Keratinocyte (primary cell): ENCODE measurements around the gene RANBP10. TPM values are rescaled to one million over a fixed set of nuclear protein-coding genes. Genes with fewer than 3 reads are reported as not detected.

ENCODE experiments used
- DNase-seq: peaks from one replicate; pipeline ENCODE4 v3.0.0-alpha.2; 2011; ENCODE audit warnings: low read depth, missing footprints, low spot score
- FAIRE-seq: peaks from 2 replicates; lab custom pipeline; 2011; peaks lifted over from hg19 to GRCh38; lab: Jason Lieb, UNC
- H2AFZ ChIP-seq: 2 replicates; pipeline ENCODE4 v1.6.0; 2012; ENCODE audit warnings: low read length, control low read depth, inconsistent platforms; ENCODE audit not compliant: control insufficient read depth
- H3K27ac ChIP-seq: 2 replicates; pipeline ENCODE4 v1.5.1; 2011; ENCODE audit warnings: low read length; ENCODE audit not compliant: control insufficient read depth, insufficient read depth
- H3K27me3 ChIP-seq: 3 replicates; pipeline ENCODE4 v1.6.0; 2011; ENCODE audit warnings: low read length; ENCODE audit not compliant: control insufficient read depth, insufficient read depth; ENCODE audit errors: extremely low read depth
- H3K36me3 ChIP-seq, 2 experiments: 2 replicates in 1 of 2; 3 replicates in 1 of 2; pipeline ENCODE4 v1.5.1; 2011; ENCODE audit warnings: low read length in 2 of 2, mild to moderate bottlenecking in 1 of 2; ENCODE audit not compliant: control insufficient read depth in 2 of 2, insufficient read depth in 2 of 2; ENCODE audit errors: extremely low read depth in 1 of 2
- H3K4me1 ChIP-seq: 3 replicates; pipeline ENCODE4 v1.5.1; 2011; ENCODE audit warnings: low read length; ENCODE audit not compliant: control insufficient read depth, insufficient read depth; ENCODE audit errors: extremely low read depth
- H3K4me2 ChIP-seq: 3 replicates; pipeline ENCODE4 v1.6.0; 2011; ENCODE audit warnings: low read depth, low read length; ENCODE audit not compliant: control insufficient read depth, insufficient read depth; ENCODE audit errors: extremely low read depth
- H3K4me3 ChIP-seq, 3 experiments: fragments of 200-600 bp in 1 of 3; sonication (generic) in 1 of 3; 2 replicates in 2 of 3; 3 replicates in 1 of 3; pipeline ENCODE4 v1.5.1; 2011 to 2016; ENCODE audit warnings: low read length in 3 of 3, mild to moderate bottlenecking in 3 of 3, control low read depth in 2 of 3, inconsistent platforms in 1 of 3, low read depth in 1 of 3, mixed read lengths in 1 of 3, mixed run types in 1 of 3, moderate library complexity in 1 of 3; ENCODE audit not compliant: control insufficient read depth in 2 of 3, insufficient read depth in 2 of 3; ENCODE audit errors: extremely low read depth in 1 of 3
- H3K79me2 ChIP-seq: 2 replicates; pipeline ENCODE4 v1.6.0; 2012; ENCODE audit warnings: low read length; ENCODE audit not compliant: control insufficient read depth, insufficient read depth
- H3K9ac ChIP-seq: 3 replicates; pipeline ENCODE4 v1.6.0; 2011; ENCODE audit warnings: low read length; ENCODE audit not compliant: control insufficient read depth, insufficient read depth; ENCODE audit errors: extremely low read depth
- H3K9me1 ChIP-seq: 3 replicates; pipeline ENCODE4 v1.6.0; 2011; ENCODE audit warnings: low read length; ENCODE audit not compliant: control insufficient read depth, insufficient read depth; ENCODE audit errors: extremely low read depth
- H3K9me3 ChIP-seq: 2 replicates; pipeline ENCODE4 v1.5.1; 2012; ENCODE audit warnings: low read depth, low read length; ENCODE audit not compliant: control insufficient read depth
- H4K20me1 ChIP-seq: 3 replicates; pipeline ENCODE4 v1.6.0; 2011; ENCODE audit warnings: low read length; ENCODE audit not compliant: control insufficient read depth, insufficient read depth; ENCODE audit errors: extremely low read depth
- CTCF ChIP-seq, 3 experiments: IDR thresholded peaks in 1 of 3; conservative IDR thresholded peaks in 1 of 3; optimal IDR thresholded peaks in 1 of 3; 2 replicates in 2 of 3; 3 replicates in 1 of 3; pipeline versions ENCODE3 to v1.5.1; 2011; ENCODE audit warnings: low read length in 3 of 3, mild to moderate bottlenecking in 3 of 3, moderate library complexity in 2 of 3, control low read depth in 1 of 3, inconsistent platforms in 1 of 3; ENCODE audit not compliant: insufficient read depth in 2 of 3; ENCODE audit errors: extremely low read depth in 1 of 3
- EZH2 ChIP-seq: IDR thresholded peaks from one replicate; pipeline ENCODE4 v1.6.1; 2012; ENCODE audit warnings: inconsistent platforms, mild to moderate bottlenecking, low read length, moderate library complexity
- dilution Hi-C: fragments of 300-500 bp; cut with MboI; formaldehyde crosslinking; loops from one replicate; pipeline ENCODE4 v1.7.0; 2020; ENCODE audit warnings: low sequenced_read_pairs; ENCODE audit not compliant: extremely low pct_ligation_motif_present
- polyA plus RNA-seq, 5 experiments: library from polyadenylated mRNA; depleted of rRNA in 3 of 5; stranded (reverse) in 3 of 5; stranded (forward) in 1 of 5; unstranded in 1 of 5; fragments of >200 nt; gene quantifications; 1 replicate in 1 of 5; 2 replicates in 3 of 5; 3 replicates in 1 of 5; pipeline versions ENCODE4 v1.2.1 to v1.2.3, GENCODE V29; 2011 to 2012; ENCODE audit warnings: missing spikeins in 2 of 5, low read depth in 1 of 5, low replicate concordance in 1 of 5

Gene RANBP10
- polyA plus RNA-seq, 1 donor (not counting 4 experiments of a cell fraction or from before 2014, with no cell fraction given), result 9.5 TPM

- Histone ChIP-seq H3K27ac (no peak overlapping the region), H2AFZ (no peak overlapping the region), H3K4me2 (no peak overlapping the region), H3K27me3 (no peaks in the 10 kb centered on the region), H4K20me1 (no peaks in the 10 kb centered on the region), H3K4me1 (no peaks in the 10 kb centered on the region), H3K79me2 (no peaks in the 10 kb centered on the region), H3K36me3 (peaks cover 19 to 37% of the 10 kb centered on the region in 2 experiments), H3K9ac (no peak overlapping the region), H3K4me3 (no peak overlapping the region), H3K9me3 (no peaks in the 10 kb centered on the region), H3K9me1 (no peaks in the 10 kb centered on the region)
- DNase-seq (no peak), FAIRE-seq (no peak)
- dilution Hi-C loops, result no loop called here
- TF ChIP-seq EZH2 (no peak), CTCF (optimal IDR thresholded peaks at IDR 0.05 in 1 of 3, IDR thresholded peaks at IDR 0.05 in 1 of 3, conservative IDR thresholded peaks at IDR 0.05 in 1 of 3; ENCODE audit: extremely low read depth in 1 of 3, insufficient read depth in 2 of 3, low read length in 3 of 3) (no peak)
These were observed 74.6 kb downstream of the RANBP10 start for GRCh38 chr16:67731753-67732095.

GRCh38 chr16:67731071-67731752 is 75.1 kb downstream of the RANBP10 start:
- dilution Hi-C loops, result no loop called here
- DNase-seq (no peak), FAIRE-seq (no peak)
- peaks cover 19 to 40% of the 10 kb centered on the region in 2 experiments for H3K36me3 ChIP-seq
- no peaks in the 10 kb centered on the region for H3K4me1 ChIP-seq
- no peak overlapping the region for H2AFZ ChIP-seq
- no peaks in the 10 kb centered on the region for H3K79me2 ChIP-seq
- H3K9me1 ChIP-seq, result no peaks in the 10 kb centered on the region
- no peak overlapping the region for H3K27ac ChIP-seq
- H4K20me1 ChIP-seq, result no peaks in the 10 kb centered on the region
- no peaks in the 10 kb centered on the region for H3K27me3 ChIP-seq
- H3K9me3 ChIP-seq, result no peaks in the 10 kb centered on the region
- no peak overlapping the region for H3K4me3 ChIP-seq
- TF ChIP-seq CTCF (optimal IDR thresholded peaks at IDR 0.05 in 1 of 3, IDR thresholded peaks at IDR 0.05 in 1 of 3, conservative IDR thresholded peaks at IDR 0.05 in 1 of 3; ENCODE audit: extremely low read depth in 1 of 3, insufficient read depth in 2 of 3, low read length in 3 of 3) (no peak), EZH2 (no peak)
- H3K4me2 ChIP-seq, result no peak overlapping the region
- no peak overlapping the region for H3K9ac ChIP-seq
